HCT116 (cell line): ENCODE data around the gene KIAA0825. TPM values are rescaled to one million over a fixed set of nuclear protein-coding genes. Genes with fewer than 3 reads are reported as not detected.

ENCODE experiments used
- ATAC-seq: fragments of 200-7000 bp; cut with Tn5 transposase; 2 replicates; pipeline ENCODE4 v1.9.1; 2020; ENCODE audit warnings: mild to moderate bottlenecking, moderate library complexity
- BruUV-seq: library from RNA; stranded (reverse); fragments of 400-500 nt; replicated peaks from 2 replicates; lab custom pipeline; 2021; lab: Mats Ljungman, UMichigan
- CTCF ChIA-PET: fragments of 300-600 bp; sonication (Branson Sonifier 250); formaldehyde crosslinking; loops from one replicate; lab custom pipeline; 2021; ENCODE audit warnings: antibody characterized with exemption; lab: Charles Lee
- POLR2A ChIA-PET: fragments of 300-600, 350-600 bp; sonication (Branson Sonifier 250); formaldehyde crosslinking; loops from one replicate; lab custom pipeline; 2021; ENCODE audit warnings: antibody characterized with exemption; lab: Charles Lee
- RAD21 ChIA-PET, 2 experiments: fragments of 300-600 bp; sonication (Branson Sonifier 250); formaldehyde crosslinking; loops; one replicate each; lab custom pipeline; 2023; ENCODE audit warnings: low total read pairs in 2 of 2; ENCODE audit not compliant: uncharacterized antibody in 2 of 2, unreplicated experiment in 2 of 2, low non-redundant PET in 1 of 2; lab: Charles Lee
- DNase-seq: peaks from one replicate; pipeline ENCODE4 v3.0.0-alpha.2; 2010; ENCODE audit warnings: low read depth, low spot score
- H2AFZ ChIP-seq: fragments of 200-600 bp; shearing (Covaris generic), sonication (generic); 2 replicates; pipeline ENCODE4 v1.6.1; 2017; ENCODE audit warnings: low read depth, mixed run types, mixed read lengths, antibody characterized with exemption, low read length; ENCODE audit not compliant: poor library complexity, severe bottlenecking
- H3K27ac ChIP-seq: 2 replicates; pipeline ENCODE4 v1.5.1; 2012; ENCODE audit warnings: low read depth, low read length
- H3K27me3 ChIP-seq: fragments of 200-600 bp; sonication (generic); 2 replicates; pipeline ENCODE4 v1.6.1; 2016; ENCODE audit warnings: mixed run types, low read length, mixed read lengths; ENCODE audit not compliant: insufficient read depth
- H3K36me3 ChIP-seq, 2 experiments: fragments of 200-500 bp in 1 of 2; fragments of 200-600 bp in 1 of 2; sonication (Bioruptor generic) in 1 of 2; sonication (generic) in 1 of 2; 2 replicates each; pipeline versions ENCODE4 v1.5.1 to v1.6.1; 2014 to 2016; ENCODE audit warnings: low read length in 2 of 2, inconsistent platforms in 1 of 2, mixed read lengths in 1 of 2, mixed run types in 1 of 2; ENCODE audit not compliant: insufficient read depth in 2 of 2, control insufficient read depth in 1 of 2
- H3K4me1 ChIP-seq, 2 experiments: fragments of 200-600 bp in 1 of 2; sonication (generic) in 1 of 2; 2 replicates each; pipeline versions ENCODE4 v1.5.1 to v1.6.1; 2012 to 2017; ENCODE audit warnings: low read length in 2 of 2, inconsistent platforms in 1 of 2, mild to moderate bottlenecking in 1 of 2, mixed read lengths in 1 of 2, mixed run types in 1 of 2, moderate library complexity in 1 of 2; ENCODE audit not compliant: insufficient read depth in 2 of 2, control insufficient read depth in 1 of 2
- H3K4me2 ChIP-seq: fragments of 200-600 bp; sonication (generic); 2 replicates; pipeline ENCODE4 v1.6.1; 2017; ENCODE audit warnings: mixed run types, low read length, mixed read lengths
- H3K4me3 ChIP-seq, 2 experiments: fragments of 200-600 bp in 1 of 2; sonication (generic) in 1 of 2; replicated peaks in 1 of 2; 2 replicates each; pipeline ENCODE4 v1.5.1; 2011 to 2016; ENCODE audit warnings: low read length in 2 of 2, control low read depth in 1 of 2, low read depth in 1 of 2, mild to moderate bottlenecking in 1 of 2, mixed read lengths in 1 of 2, mixed run types in 1 of 2
- H3K79me2 ChIP-seq: fragments of 200-600 bp; sonication (generic); 2 replicates; pipeline ENCODE4 v1.6.1; 2017; ENCODE audit warnings: mild to moderate bottlenecking, mixed run types, low read length, moderate library complexity, mixed read lengths; ENCODE audit not compliant: insufficient read depth
- H3K9ac ChIP-seq: fragments of 200-600 bp; sonication (generic); 2 replicates; pipeline ENCODE4 v1.6.1; 2016; ENCODE audit warnings: low read length, mixed read lengths
- H3K9me2 ChIP-seq: fragments of 200-600 bp; sonication (generic), shearing (Covaris generic); 2 replicates; pipeline ENCODE4 v1.6.1; 2017; ENCODE audit warnings: mixed run types, mild to moderate bottlenecking, moderate library complexity; ENCODE audit not compliant: insufficient read depth
- H3K9me3 ChIP-seq, 2 experiments: fragments of 200-500 bp in 1 of 2; fragments of 200-600 bp in 1 of 2; sonication (Bioruptor generic) in 1 of 2; sonication (generic) in 1 of 2; 2 replicates each; pipeline ENCODE4 v1.6.1; 2014 to 2017; ENCODE audit warnings: low read length in 2 of 2, mixed read lengths in 2 of 2, inconsistent platforms in 1 of 2, low read depth in 1 of 2, mild to moderate bottlenecking in 1 of 2, mixed run types in 1 of 2, moderate library complexity in 1 of 2; ENCODE audit not compliant: control insufficient read depth in 1 of 2, insufficient read depth in 1 of 2
- H4K20me1 ChIP-seq: fragments of 200-600 bp; sonication (generic), shearing (Covaris generic); 2 replicates; pipeline ENCODE4 v1.6.1; 2017; ENCODE audit warnings: mixed run types, mild to moderate bottlenecking, moderate library complexity; ENCODE audit not compliant: insufficient read depth
- MAX ChIP-seq: IDR thresholded peaks from 2 replicates; pipeline ENCODE4 v1.6.1; 2012
- POLR2A ChIP-seq: IDR thresholded peaks from 2 replicates; pipeline ENCODE4 v1.7.0; 2011; ENCODE audit warnings: borderline replicate concordance; ENCODE audit not compliant: insufficient read depth, insufficient read length; ENCODE audit errors: extremely low read depth
- REST ChIP-seq: IDR thresholded peaks from 2 replicates; pipeline ENCODE4 v1.6.1; 2012; ENCODE audit warnings: low read depth
- SP1 ChIP-seq: IDR thresholded peaks from 2 replicates; pipeline ENCODE4 v1.6.1; 2012; ENCODE audit warnings: low read depth
- ZBTB33 ChIP-seq: IDR thresholded peaks from 2 replicates; pipeline ENCODE4 v1.6.1; 2011; ENCODE audit warnings: mild to moderate bottlenecking, low read length, moderate library complexity; ENCODE audit not compliant: insufficient replicate concordance; ENCODE audit errors: extremely low read depth
- intact Hi-C: fragments of 100-400 bp; cut with micrococcal nuclease; formaldehyde crosslinking; loops from 2 replicates; pipeline ENCODE4 v1.10.0; 2022
- total RNA-seq: library from RNA; stranded (reverse); gene quantifications from one replicate; pipeline ENCODE4 v1.2.1, GENCODE V29; 2021; ENCODE audit not compliant: unreplicated experiment

KIAA0825 gene
- total RNA-seq, 1 experiment from 2014 or later = 1.4 TPM

- H3K9ac ChIP-seq = no peak overlapping the region
- intact Hi-C loops = no loop called here
- H4K20me1 ChIP-seq = no peaks in the 10 kb centered on the region
- ATAC-seq (no peak), DNase-seq (no peak)
- POLR2A ChIA-PET = no interaction called here
- CTCF ChIA-PET = no interaction called here
- TF ChIP-seq ZBTB33 = no peak
- TF ChIP-seq SP1 = no peak
- TF ChIP-seq MAX = no peak
- TF ChIP-seq REST = no peak
- TF ChIP-seq POLR2A = no peak
- 0 out of 4 replicates have a peak, but pooled peaks cover 0 to 6% of the 10 kb centered on the region in 2 experiments for H3K4me1 ChIP-seq
- no peaks in the 10 kb centered on the region for H3K27me3 ChIP-seq
- RAD21 ChIA-PET = no interaction called here
- H3K9me2 ChIP-seq = no peaks in the 10 kb centered on the region
- no peak overlapping the region for H3K4me3 ChIP-seq
- H3K9me3 ChIP-seq = no peaks in the 10 kb centered on the region
- H3K27ac ChIP-seq = no peak overlapping the region
- H2AFZ ChIP-seq = no peak overlapping the region
- H3K36me3 ChIP-seq = no peaks in the 10 kb centered on the region
- no peak overlapping the region for H3K4me2 ChIP-seq
- H3K79me2 ChIP-seq = no peaks in the 10 kb centered on the region
- BruUV-seq = no TSS peak
Observed at GRCh38 chr5:94361161-94361560, 257.2 kb downstream of the KIAA0825 start.
